Amygdala (tissue), 56 donors: ENCODE results near the gene PDXP.
"Not testable (repeated sequence)": the region's sequence is repeated elsewhere in the genome, so short reads cannot be mapped to it uniquely, and the experiment has no call there.

Experiments
- DNase-seq, 56 donors: peaks; one replicate each; lab custom pipeline; 2025; lab: John Stamatoyannopoulos, UW

Gene PDXP

GRCh38 chr22:37640591-37641560 lies 17.6 kb upstream of the PDXP start:
- no peak for DNase-seq

GRCh38 chr22:37641561-37641949 lies 17.0 kb upstream of the PDXP start:
- no peak for DNase-seq

- DNase-seq: peak in 53 of 56 donors; percentile 21 to 91 (median 62)
These were observed 15.2 kb upstream of the PDXP start for GRCh38 chr22:37643225-37643847.

GRCh38 chr22:37647317-37647716 lies 11.2 kb upstream of the PDXP start:
- no peak for DNase-seq

- DNase-seq: no peak
These were observed 10.6 kb upstream of the PDXP start for GRCh38 chr22:37647928-37648327.

GRCh38 chr22:37650463-37651136 lies 7.9 kb upstream of the PDXP start:
- DNase-seq: no peak

GRCh38 chr22:37654563-37655251 lies 3.8 kb upstream of the PDXP start:
- DNase-seq: no peak

GRCh38 chr22:37655252-37655563 lies 3.3 kb upstream of the PDXP start:
- no peak for DNase-seq

- DNase-seq: not testable (repeated sequence)
These were observed 1.9 kb upstream of the PDXP start for GRCh38 chr22:37656583-37656982.

GRCh38 chr22:37657590-37658132 lies 862 bp upstream of the PDXP start:
- peak in 3 of 56 donors; percentile 25 to 34 (median 29) for DNase-seq

- peak in 6 of 56 donors; percentile 18 to 49 (median 40) for DNase-seq
These were observed 758 bp downstream of the PDXP start for GRCh38 chr22:37659066-37659896.

- DNase-seq: no peak
These were observed 1.6 kb downstream of the PDXP start for GRCh38 chr22:37659897-37660708.

- DNase-seq: no peak
These were observed 2.2 kb downstream of the PDXP start for GRCh38 chr22:37660709-37661045.

- DNase-seq: peak in 30 of 56 donors; percentile 17 to 83 (median 44)
These were observed 2.8 kb downstream of the PDXP start for GRCh38 chr22:37661160-37661924.

GRCh38 chr22:37662039-37662438 lies 3.5 kb downstream of the PDXP start:
- DNase-seq: peak in 1 of 56 donors; percentile 20

GRCh38 chr22:37663521-37664140 lies 5.1 kb downstream of the PDXP start:
- no peak for DNase-seq
